K562 (cell line): ENCODE results near the gene GMDS. TPM values are rescaled to one million over a fixed set of nuclear protein-coding genes. Genes with fewer than 3 reads are reported as not detected.

ENCODE experiments used
- ATAC-seq: fragments of 200-7000 bp; cut with Tn5 transposase; 3 replicates; pipeline ENCODE4 v1.9.1; 2020; ENCODE audit warnings: moderate library complexity
- BruUV-seq: library from RNA; stranded (reverse); fragments of 400-500 nt; replicated peaks from 2 replicates; lab custom pipeline; 2021; lab: Mats Ljungman, UMichigan
- CTCF ChIA-PET: fragments of 300-600 bp; formaldehyde crosslinking; extraction: SDS; loops from one replicate; lab custom pipeline; 2021; ENCODE audit warnings: low intra/inter-chr PET ratio; lab: Yijun Ruan, JAX
- POLR2A ChIA-PET: fragments of 300-600, 350-650 bp; sonication (Branson Sonifier 250); formaldehyde crosslinking; extraction: SDS; loops from one replicate; lab custom pipeline; 2021; ENCODE audit warnings: antibody characterized with exemption, inconsistent platforms; lab: Yijun Ruan, JAX
- DNase-seq, 4 experiments: peaks; one replicate each; pipeline versions ENCODE4 v3.0.0 to v3.0.0-alpha.2; 2011 to 2018; ENCODE audit warnings: low spot score in 3 of 4, mixed read lengths in 3 of 4; ENCODE audit errors: extremely low read depth in 1 of 4
- FAIRE-seq: peaks from 2 replicates; lab custom pipeline; 2011; peaks lifted over from hg19 to GRCh38; lab: Jason Lieb, UNC
- H2AFZ ChIP-seq: 2 replicates; pipeline ENCODE4 v1.6.0; 2011; ENCODE audit warnings: low read depth, low read length, control low read depth, inconsistent platforms
- H3K27ac ChIP-seq: fragments of 200-600 bp; 3 replicates; pipeline ENCODE4 v1.8.0; 2011; ENCODE audit warnings: low read depth, mild to moderate bottlenecking, control low read depth, inconsistent platforms, low read length, moderate library complexity, mixed read lengths; ENCODE audit errors: extremely low read depth
- H3K27me3 ChIP-seq, 2 experiments: fragments of 300-600 bp in 1 of 2; 2 replicates in 1 of 2; 3 replicates in 1 of 2; pipeline versions ENCODE4 v1.6.0 to v1.8.0; 2011; ENCODE audit warnings: inconsistent platforms in 2 of 2, low read length in 2 of 2, mild to moderate bottlenecking in 1 of 2, mixed read lengths in 1 of 2, moderate library complexity in 1 of 2; ENCODE audit not compliant: control insufficient read depth in 2 of 2, insufficient read depth in 2 of 2
- H3K36me3 ChIP-seq: fragments of 300-600 bp; 3 replicates; pipeline ENCODE4 v1.8.0; 2011; ENCODE audit warnings: mild to moderate bottlenecking, low read length, inconsistent platforms; ENCODE audit not compliant: control insufficient read depth, insufficient read depth
- H3K4me1 ChIP-seq, 2 experiments: fragments of 200-600 bp in 1 of 2; replicated peaks in 1 of 2; 2 replicates in 1 of 2; 3 replicates in 1 of 2; pipeline versions ENCODE4 v1.5.1 to v1.8.0; 2011; ENCODE audit warnings: inconsistent platforms in 2 of 2, low read length in 2 of 2, mild to moderate bottlenecking in 1 of 2, mixed read lengths in 1 of 2, moderate library complexity in 1 of 2; ENCODE audit not compliant: control insufficient read depth in 2 of 2, insufficient read depth in 2 of 2
- H3K4me2 ChIP-seq: 2 replicates; pipeline ENCODE4 v1.6.1; 2011; ENCODE audit warnings: low read length, control low read depth, inconsistent platforms, mixed read lengths; ENCODE audit not compliant: insufficient read depth
- H3K4me3 ChIP-seq: fragments of 200-600 bp; sonication (generic), shearing (Covaris generic); 2 replicates; pipeline ENCODE4 v1.5.1; 2016; ENCODE audit warnings: control low read depth, inconsistent platforms
- H3K79me2 ChIP-seq: fragments of 200-600 bp; 3 replicates; pipeline ENCODE4 v1.8.0; 2011; ENCODE audit warnings: low read length, inconsistent platforms; ENCODE audit not compliant: control insufficient read depth, insufficient read depth
- H3K9ac ChIP-seq, 2 experiments: 2 replicates each; pipeline versions ENCODE4 v1.6.0 to v1.6.1; 2011; ENCODE audit warnings: low read depth in 2 of 2, low read length in 2 of 2, control low read depth in 1 of 2, inconsistent platforms in 1 of 2, mild to moderate bottlenecking in 1 of 2, mixed read lengths in 1 of 2; ENCODE audit not compliant: insufficient read depth in 1 of 2
- H3K9me1 ChIP-seq: one replicate; pipeline ENCODE4 v1.6.0; 2011; ENCODE audit warnings: inconsistent platforms, mild to moderate bottlenecking, low read length, moderate library complexity; ENCODE audit not compliant: control insufficient read depth, insufficient read depth
- H3K9me3 ChIP-seq: replicated peaks from 2 replicates; pipeline ENCODE4 v1.5.1; 2011; ENCODE audit warnings: low read depth, low read length, inconsistent platforms; ENCODE audit not compliant: control insufficient read depth, insufficient read depth
- H4K20me1 ChIP-seq: replicated peaks from 2 replicates; pipeline ENCODE4 v1.6.1; 2011; ENCODE audit warnings: low read length, inconsistent platforms, mixed read lengths; ENCODE audit not compliant: control insufficient read depth, insufficient read depth
- CHD7 ChIP-seq: fragments of 200-600 bp; sonication (generic); IDR thresholded peaks from one replicate; pipeline ENCODE4 v1.6.1; 2012; ENCODE audit warnings: mild to moderate bottlenecking, low read depth, low read length, inconsistent platforms
- EHMT2 ChIP-seq: fragments of 450-650 bp; IDR thresholded peaks from 2 replicates; pipeline ENCODE4 v1.6.1; 2018; ENCODE audit warnings: antibody characterized with exemption
- HEY1 ChIP-seq: fragments of 250-450 bp; sonication (Bioruptor Pico); IDR thresholded peaks from 2 replicates; pipeline ENCODE4 v1.5.0; 2020; ENCODE audit warnings: mild to moderate bottlenecking, moderate library complexity, borderline replicate concordance
- HMGXB4 ChIP-seq: sonication (generic); formaldehyde crosslinking; IDR thresholded peaks from 2 replicates; pipeline ENCODE4 v1.8.1; 2023; ENCODE audit warnings: mild to moderate bottlenecking, missing genetic modification reagents
- NFRKB ChIP-seq: fragments of 450-650 bp; IDR thresholded peaks from 2 replicates; pipeline ENCODE4 v1.6.1; 2016; ENCODE audit warnings: low read depth
- THAP12 ChIP-seq: fragments of 250-450 bp; sonication (Bioruptor Pico); IDR thresholded peaks from 2 replicates; pipeline ENCODE4 v1.9.0; 2021; ENCODE audit warnings: mild to moderate bottlenecking, inconsistent platforms
- WGBS: fragments of 100-300 bp; shearing (Covaris generic); methylation state at CpG from one replicate; pipeline ENCODE4 v1.1.6; 2016; ENCODE audit warnings: low coverage, mixed read lengths; ENCODE audit not compliant: insufficient coverage; ENCODE audit errors: missing lambda C conversion rate; 5-methylcytosine and 5-hydroxymethylcytosine counted together
- in situ Hi-C: fragments of 300-500 bp; cut with MboI; formaldehyde crosslinking; loops from 4 replicates; pipeline ENCODE4 v1.15.0; 2018; ENCODE audit warnings: inconsistent platforms, mixed read lengths
- intact Hi-C: fragments of 100-400 bp; cut with micrococcal nuclease; formaldehyde crosslinking; loops from 2 replicates; pipeline ENCODE4 v1.14.2; 2022
- polyA plus RNA-seq, 8 experiments: library from polyadenylated mRNA; depleted of rRNA in 4 of 8; stranded (reverse) in 5 of 8; unstranded in 3 of 8; fragments of >200 nt; fragmentation: Nextera tagmentation in 2 of 8; fragmentation: Illumina TruSeq in 1 of 8; extraction: Ambion mirVana in 2 of 8; extraction: Trizol in 1 of 8; gene quantifications; 2 replicates each; pipeline versions ENCODE4 v1.2.1 to v1.2.3, GENCODE V29; 2011 to 2014; ENCODE audit warnings: inconsistent platforms in 1 of 8, missing spikeins in 1 of 8
- total RNA-seq, 7 experiments: library from RNA; depleted of rRNA in 6 of 7; stranded (reverse); fragments of >200 nt in 6 of 7; fragmentation: Illumina TruSeq in 2 of 7; extraction: Trizol in 2 of 7; gene quantifications; 2 replicates each; pipeline versions ENCODE4 v1.2.1 to v1.2.3, GENCODE V29; 2011 to 2021; ENCODE audit warnings: low replicate concordance in 1 of 7

Gene GMDS
- total and polyA plus RNA-seq, 9 of the 15 experiments (the other 6 are each of a cell fraction or from before 2014, with no cell fraction given), result 0.48 to 31.8 (median 13.4) TPM

GRCh38 chr6:1798965-1799325 is 446.5 kb downstream of the GMDS start:
- H3K9me3 ChIP-seq, result no peaks in the 10 kb centered on the region
- H3K4me1 ChIP-seq, result no peaks in the 10 kb centered on the region
- H3K4me3 ChIP-seq, result no peak overlapping the region
- H3K27me3 ChIP-seq, result peaks cover 13 to 33% of the 10 kb centered on the region in 2 experiments
- no peak overlapping the region for H3K9ac ChIP-seq
- intact Hi-C loops (no loop called here), in situ Hi-C loops (no loop called here)
- no peaks in the 10 kb centered on the region for H3K9me1 ChIP-seq
- H3K27ac ChIP-seq, result no peak overlapping the region
- H3K36me3 ChIP-seq, result no peaks in the 10 kb centered on the region
- WGBS, result 5% methylated on average over 8 of the region's 8 CpGs
- no peaks in the 10 kb centered on the region for H3K79me2 ChIP-seq
- H3K4me2 ChIP-seq, result no peak overlapping the region
- ATAC-seq, result no peak
- H4K20me1 ChIP-seq, result no peaks in the 10 kb centered on the region
- ChIA-PET CTCF (no interaction called here), POLR2A (no interaction called here)
- no peak overlapping the region for H2AFZ ChIP-seq
- no peak for FAIRE-seq
- BruUV-seq, result no TSS peak
- DNase-seq, result no peak
- no peak for TF ChIP-seq NFRKB
- TF ChIP-seq THAP12, result no peak
- TF ChIP-seq EHMT2, result no peak
- TF ChIP-seq CHD7, result no peak
- no peak for TF ChIP-seq HMGXB4
- no peak for TF ChIP-seq HEY1
